AG04450 (cell line): ENCODE measurements around the gene ARHGEF18. TPM values are rescaled to one million over a fixed set of nuclear protein-coding genes. Genes with fewer than 3 reads are reported as not detected.
A peak's percentile ranks its signal among the peaks of the same experiment; 100 is the strongest.

Experiments
- CTCF ChIA-PET: fragments of 300-600, 350-600 bp; formaldehyde crosslinking; extraction: SDS; loops from one replicate; lab custom pipeline; 2022; ENCODE audit warnings: antibody characterized with exemption, inconsistent platforms; lab: Charles Lee
- POLR2A ChIA-PET: fragments of 350-600 bp; formaldehyde crosslinking; extraction: SDS; loops from one replicate; lab custom pipeline; 2021; ENCODE audit warnings: antibody characterized with exemption, inconsistent platforms; lab: Yijun Ruan, JAX
- DNase-seq: peaks from one replicate; pipeline ENCODE4 v3.0.0-alpha.2; 2011; ENCODE audit warnings: low read depth, low spot score
- H3K27ac ChIP-seq: one replicate; pipeline ENCODE4 v1.5.1; 2012; ENCODE audit warnings: low read depth, low read length, control low read depth
- H3K27me3 ChIP-seq: one replicate; pipeline ENCODE4 v1.6.0; 2012; ENCODE audit warnings: low read length; ENCODE audit not compliant: control insufficient read depth, insufficient read depth
- H3K4me3 ChIP-seq: 2 replicates; pipeline ENCODE4 v1.5.1; 2011; ENCODE audit warnings: mild to moderate bottlenecking, low read depth, low read length, control low read depth
- H3K9me3 ChIP-seq: 2 replicates; pipeline ENCODE4 v1.5.1; 2012; ENCODE audit warnings: low read length; ENCODE audit not compliant: control insufficient read depth, insufficient read depth
- CTCF ChIP-seq: IDR thresholded peaks from 2 replicates; pipeline ENCODE4 v1.5.1; 2011; ENCODE audit warnings: low read depth, low read length, control low read depth, inconsistent platforms
- polyA plus RNA-seq: library from polyadenylated mRNA; depleted of rRNA; stranded (reverse); fragments of >200 nt; gene quantifications from 2 replicates; pipeline ENCODE4 v1.2.3, GENCODE V29; 2011; rRNA removed

The ARHGEF18 gene
- polyA plus RNA-seq, 1 experiment: 4.9 TPM

- Histone ChIP-seq H3K27ac (no peak overlapping the region), H3K27me3 (no peaks in the 10 kb centered on the region), H3K9me3 (peaks cover 4% of the 10 kb centered on the region; the same call in 1 of the 2 replicates), H3K4me3 (peak overlapping the region; percentile 88)
- POLR2A ChIA-PET: interaction anchor here (0.6 to 1.5 kb wide), 5 partner anchors 21 to 785 kb away, joined by 3 to 7 read pairs (median 4); no protein-coding TSS in a partner anchor
- no peak for TF ChIP-seq CTCF
- CTCF ChIA-PET: interaction anchor here (0.9 kb wide), 1 partner anchor 41 kb away, joined by 3 read pairs; no protein-coding TSS in a partner anchor
- peak; percentile 78 for DNase-seq
Measured at GRCh38 chr19:7394731-7395359, 46.1 kb downstream of the ARHGEF18 start.

GRCh38 chr19:7395360-7396066, 46.8 kb downstream of the ARHGEF18 start:
- TF ChIP-seq CTCF: no peak
- peak overlapping the region; percentile 88 for H3K4me3 ChIP-seq
- no peak for DNase-seq
- ChIA-PET POLR2A (interaction anchor here (0.6 to 1.5 kb wide), 3 partner anchors 22 to 1930 kb away, joined by 4 to 7 read pairs (median 7); no protein-coding TSS in a partner anchor), CTCF (interaction anchor here (1.0 kb wide), 1 partner anchor 41 kb away, joined by 4 read pairs; no protein-coding TSS in a partner anchor)
- no peaks in the 10 kb centered on the region for H3K27me3 ChIP-seq
- H3K9me3 ChIP-seq: peaks cover 4% of the 10 kb centered on the region; the same call in 1 of the 2 replicates
- H3K27ac ChIP-seq: no peak overlapping the region

- ChIA-PET CTCF (interaction anchor here (0.7 to 1.0 kb wide), 4 partner anchors 14 to 1347 kb away, joined by 3 to 11 read pairs (median 4); partner anchors contain the start of gene TRAPPC5), POLR2A (interaction anchor here (0.6 to 1.7 kb wide), 6 partner anchors 18 to 1019 kb away, joined by 3 to 16 read pairs (median 4); partner anchors contain the start of gene PNPLA6)
- DNase-seq: peak; percentile 43
- no peak overlapping the region for H3K4me3 ChIP-seq
- H3K27me3 ChIP-seq: no peaks in the 10 kb centered on the region
- H3K9me3 ChIP-seq: peaks cover 4% of the 10 kb centered on the region; the same call in 1 of the 2 replicates
- TF ChIP-seq CTCF: no peak
- peak overlapping the region; percentile 39 for H3K27ac ChIP-seq
Measured at GRCh38 chr19:7397687-7398086, 49.0 kb downstream of the ARHGEF18 start.

Other genes with a start within 250 kb of the ARHGEF18 start
- gene INSR, start 54.5 kb upstream of the ARHGEF18 start, polyA plus RNA-seq: 2.6 and 2.9 TPM in 2 replicates
- 0.60 and 1.2 TPM in 2 replicates for gene PEX11G, start 140.1 kb downstream of the ARHGEF18 start, polyA plus RNA-seq
- 20.7 and 29.5 TPM in 2 replicates for gene ZNF358, start 167.2 kb downstream of the ARHGEF18 start, polyA plus RNA-seq
- gene MCOLN1, start 173.7 kb downstream of the ARHGEF18 start, polyA plus RNA-seq: 12.8 and 16.0 TPM in 2 replicates
- 17.0 and 19.8 TPM in 2 replicates for gene PNPLA6, start 186.8 kb downstream of the ARHGEF18 start, polyA plus RNA-seq
- gene CAMSAP3, start 246.9 kb downstream of the ARHGEF18 start, polyA plus RNA-seq: not detected in 2 replicates